ENCODE data around the gene PIGU.

DNA sequence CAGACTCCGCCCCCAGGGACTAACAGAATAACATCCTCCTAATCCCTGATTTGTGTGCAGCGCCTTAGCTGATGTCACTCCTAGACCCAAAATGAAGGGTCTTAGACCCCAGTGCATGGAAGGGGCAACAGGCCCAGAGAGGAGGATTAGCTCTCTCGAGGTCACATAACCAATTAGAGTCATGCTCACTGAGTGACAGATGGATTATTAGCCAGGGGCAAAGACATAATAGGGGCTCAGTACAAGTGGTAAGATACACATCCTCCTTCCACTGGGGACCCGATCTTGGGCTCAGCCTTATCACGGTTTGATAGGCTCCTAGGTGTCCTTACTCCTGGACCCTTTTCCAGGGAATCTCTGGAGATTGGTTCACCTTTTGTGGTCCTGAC, 28.1 kb upstream of the PIGU start:
- no peak for TF ChIP-seq POLR2A (IDR thresholded peaks at IDR 0.05)
- TF ChIP-seq, protein P1, sequence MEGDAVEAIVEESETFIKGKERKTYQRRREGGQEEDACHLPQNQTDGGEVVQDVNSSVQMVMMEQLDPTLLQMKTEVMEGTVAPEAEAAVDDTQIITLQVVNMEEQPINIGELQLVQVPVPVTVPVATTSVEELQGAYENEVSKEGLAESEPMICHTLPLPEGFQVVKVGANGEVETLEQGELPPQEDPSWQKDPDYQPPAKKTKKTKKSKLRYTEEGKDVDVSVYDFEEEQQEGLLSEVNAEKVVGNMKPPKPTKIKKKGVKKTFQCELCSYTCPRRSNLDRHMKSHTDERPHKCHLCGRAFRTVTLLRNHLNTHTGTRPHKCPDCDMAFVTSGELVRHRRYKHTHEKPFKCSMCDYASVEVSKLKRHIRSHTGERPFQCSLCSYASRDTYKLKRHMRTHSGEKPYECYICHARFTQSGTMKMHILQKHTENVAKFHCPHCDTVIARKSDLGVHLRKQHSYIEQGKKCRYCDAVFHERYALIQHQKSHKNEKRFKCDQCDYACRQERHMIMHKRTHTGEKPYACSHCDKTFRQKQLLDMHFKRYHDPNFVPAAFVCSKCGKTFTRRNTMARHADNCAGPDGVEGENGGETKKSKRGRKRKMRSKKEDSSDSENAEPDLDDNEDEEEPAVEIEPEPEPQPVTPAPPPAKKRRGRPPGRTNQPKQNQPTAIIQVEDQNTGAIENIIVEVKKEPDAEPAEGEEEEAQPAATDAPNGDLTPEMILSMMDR (IDR thresholded peaks at IDR 0.05), result no peak
